Measurements from ENCODE around the gene HTN1.
"Not testable (repeated sequence)": the region's sequence is repeated elsewhere in the genome, so short reads cannot be mapped to it uniquely, and the experiment has no call there.

The HTN1 gene

DNA sequence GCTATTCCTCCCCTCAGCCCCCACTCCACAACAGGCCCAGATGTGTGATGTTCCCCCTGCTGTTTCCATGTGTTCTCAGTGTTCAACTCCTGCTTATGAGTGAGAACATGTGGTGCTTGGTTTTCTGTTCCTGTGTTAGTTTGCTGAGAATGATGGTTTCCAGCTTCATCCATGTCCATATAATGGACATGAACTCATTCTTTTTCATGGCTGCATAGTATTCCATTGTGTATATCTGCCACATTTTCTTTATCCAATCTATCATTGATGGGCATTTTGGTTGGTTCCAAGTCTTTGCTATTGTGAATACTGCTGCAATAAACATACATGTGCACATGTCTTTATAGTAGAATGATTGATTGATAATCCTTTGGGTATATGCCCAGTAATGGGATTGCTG, 10.3 kb upstream of the HTN1 start:
- H3K36me3 ChIP-seq; H3K4me1 ChIP-seq (ENCODE audit: control insufficient read depth in 1 of 2, insufficient read depth in 1 of 2, low read depth in 1 of 2, low read length in 1 of 2); H3K9me3 ChIP-seq; H3K27me3 ChIP-seq; H3K27ac ChIP-seq; H3K4me3 ChIP-seq (ENCODE audit: low read depth in 1 of 2, low read length in 1 of 2): not testable (repeated sequence)

- Histone ChIP-seq H3K36me3 (no peaks in the 10 kb centered on the region), H3K4me3 (ENCODE audit: low read depth in 1 of 2, low read length in 1 of 2) (no peak overlapping the region), H3K27ac (no peak overlapping the region), H3K27me3 (no peaks in the 10 kb centered on the region), H3K9me3 (no peaks in the 10 kb centered on the region), H3K4me1 (ENCODE audit: control insufficient read depth in 1 of 2, insufficient read depth in 1 of 2, low read depth in 1 of 2, low read length in 1 of 2) (no peaks in the 10 kb centered on the region)
- TF ChIP-seq CTCF (IDR thresholded peaks at IDR 0.05) = no peak
Observed at GRCh38 chr4:70041652-70042286, 8.5 kb upstream of the HTN1 start.

- H3K36me3 ChIP-seq; H3K4me3 ChIP-seq (ENCODE audit: low read depth in 1 of 2, low read length in 1 of 2); H3K4me1 ChIP-seq (ENCODE audit: control insufficient read depth in 1 of 2, insufficient read depth in 1 of 2, low read depth in 1 of 2, low read length in 1 of 2); H3K27ac ChIP-seq; H3K27me3 ChIP-seq; H3K9me3 ChIP-seq: not testable (repeated sequence)
Observed at GRCh38 chr4:70056534-70056933, 6.3 kb downstream of the HTN1 start.

DNA sequence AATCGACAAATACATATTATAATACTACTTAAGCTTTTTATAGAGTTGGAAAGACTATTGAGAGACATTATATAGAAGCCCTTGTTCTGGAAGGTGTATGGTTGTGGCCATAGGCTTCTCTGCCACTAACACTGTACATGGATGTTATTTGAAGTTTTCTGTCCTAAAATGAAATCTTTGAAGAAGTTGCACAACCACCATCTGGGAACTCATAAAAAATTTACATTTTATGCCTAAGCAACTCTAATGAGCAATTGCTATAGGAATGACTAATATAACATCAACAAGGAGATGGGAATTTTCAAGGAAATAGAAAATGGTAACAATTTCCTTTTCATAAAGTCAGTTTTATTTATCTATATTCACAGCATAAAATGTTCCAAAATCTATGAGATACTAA, 7.4 kb downstream of the HTN1 start:
- Histone ChIP-seq H3K4me1 (ENCODE audit: control insufficient read depth in 1 of 2, insufficient read depth in 1 of 2, low read depth in 1 of 2, low read length in 1 of 2) (no peaks in the 10 kb centered on the region), H3K9me3 (no peaks in the 10 kb centered on the region), H3K4me3 (ENCODE audit: low read depth in 1 of 2, low read length in 1 of 2) (no peak overlapping the region), H3K27ac (no peak overlapping the region), H3K36me3 (no peaks in the 10 kb centered on the region), H3K27me3 (no peaks in the 10 kb centered on the region)
- TF ChIP-seq CTCF (IDR thresholded peaks at IDR 0.05) = no peak

- H3K27ac ChIP-seq = no peak overlapping the region
- no peaks in the 10 kb centered on the region for H3K36me3 ChIP-seq
- H3K9me3 ChIP-seq = no peaks in the 10 kb centered on the region
- no peaks in the 10 kb centered on the region for H3K4me1 ChIP-seq (ENCODE audit: control insufficient read depth in 1 of 2, insufficient read depth in 1 of 2, low read depth in 1 of 2, low read length in 1 of 2)
- TF ChIP-seq CTCF (IDR thresholded peaks at IDR 0.05) = no peak
- H3K4me3 ChIP-seq (ENCODE audit: low read depth in 1 of 2, low read length in 1 of 2) = no peak overlapping the region
- H3K27me3 ChIP-seq = no peaks in the 10 kb centered on the region
Observed at GRCh38 chr4:70059149-70059548, 8.9 kb downstream of the HTN1 start.

DNA sequence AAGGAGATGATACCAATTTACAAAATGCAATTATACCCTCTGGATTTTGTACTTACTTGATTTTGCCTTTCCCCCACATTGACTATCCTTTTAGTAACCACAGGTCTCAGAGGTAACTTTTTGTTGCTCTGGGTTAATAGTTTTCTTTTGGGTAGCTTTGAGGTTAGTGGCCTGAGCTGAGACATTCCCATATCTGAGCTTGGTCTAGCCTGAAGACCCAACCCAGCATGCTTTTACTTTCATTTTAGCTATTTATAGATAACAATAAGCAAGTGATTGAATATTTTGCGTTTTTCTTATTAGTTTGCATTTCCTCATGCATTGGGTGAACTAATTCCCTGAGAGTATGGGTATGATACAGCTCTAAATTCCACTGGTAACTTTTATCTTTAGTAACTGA, 11.8 kb downstream of the HTN1 start:
- no peak overlapping the region for H3K4me3 ChIP-seq (ENCODE audit: low read depth in 1 of 2, low read length in 1 of 2)
- no peak for TF ChIP-seq CTCF (IDR thresholded peaks at IDR 0.05)
- H3K27ac ChIP-seq = no peak overlapping the region
- H3K36me3 ChIP-seq = no peaks in the 10 kb centered on the region
- H3K27me3 ChIP-seq = no peaks in the 10 kb centered on the region
- H3K4me1 ChIP-seq (ENCODE audit: control insufficient read depth in 1 of 2, insufficient read depth in 1 of 2, low read depth in 1 of 2, low read length in 1 of 2) = no peaks in the 10 kb centered on the region
- H3K9me3 ChIP-seq = no peaks in the 10 kb centered on the region

DNA sequence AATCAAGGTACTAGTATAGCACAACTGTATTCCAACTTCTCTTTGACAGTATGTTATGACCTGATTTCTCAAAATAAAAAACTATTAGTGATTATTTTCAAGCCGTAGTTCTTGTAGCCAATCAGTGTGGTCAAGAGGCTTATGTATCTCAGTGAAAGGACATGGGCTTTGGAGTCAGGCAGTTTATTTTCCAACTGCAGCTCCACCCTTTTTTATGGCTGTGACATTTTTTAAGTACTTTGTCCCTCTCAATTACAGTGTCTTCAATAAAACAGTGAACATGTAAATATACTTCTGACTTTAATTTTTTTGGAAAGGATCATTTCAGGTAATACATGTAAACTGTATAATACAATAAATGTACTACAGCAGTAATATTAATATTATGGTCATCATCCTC, 30.0 kb downstream of the HTN1 start:
- Histone ChIP-seq H3K36me3 (no peaks in the 10 kb centered on the region), H3K4me3 (ENCODE audit: low read depth in 1 of 2, low read length in 1 of 2) (no peak overlapping the region), H3K4me1 (ENCODE audit: control insufficient read depth in 1 of 2, insufficient read depth in 1 of 2, low read depth in 1 of 2, low read length in 1 of 2) (no peaks in the 10 kb centered on the region), H3K27me3 (no peaks in the 10 kb centered on the region), H3K9me3 (no peaks in the 10 kb centered on the region), H3K27ac (no peak overlapping the region)
- TF ChIP-seq CTCF (IDR thresholded peaks at IDR 0.05) = no peak

Measured in neutrophil (primary cell).